ENCODE results near the gene FXYD5.

The FXYD5 gene
- 198 reads per million, percentile 92 among the genes with 10 or more reads in this experiment for total RNA-seq

DNA sequence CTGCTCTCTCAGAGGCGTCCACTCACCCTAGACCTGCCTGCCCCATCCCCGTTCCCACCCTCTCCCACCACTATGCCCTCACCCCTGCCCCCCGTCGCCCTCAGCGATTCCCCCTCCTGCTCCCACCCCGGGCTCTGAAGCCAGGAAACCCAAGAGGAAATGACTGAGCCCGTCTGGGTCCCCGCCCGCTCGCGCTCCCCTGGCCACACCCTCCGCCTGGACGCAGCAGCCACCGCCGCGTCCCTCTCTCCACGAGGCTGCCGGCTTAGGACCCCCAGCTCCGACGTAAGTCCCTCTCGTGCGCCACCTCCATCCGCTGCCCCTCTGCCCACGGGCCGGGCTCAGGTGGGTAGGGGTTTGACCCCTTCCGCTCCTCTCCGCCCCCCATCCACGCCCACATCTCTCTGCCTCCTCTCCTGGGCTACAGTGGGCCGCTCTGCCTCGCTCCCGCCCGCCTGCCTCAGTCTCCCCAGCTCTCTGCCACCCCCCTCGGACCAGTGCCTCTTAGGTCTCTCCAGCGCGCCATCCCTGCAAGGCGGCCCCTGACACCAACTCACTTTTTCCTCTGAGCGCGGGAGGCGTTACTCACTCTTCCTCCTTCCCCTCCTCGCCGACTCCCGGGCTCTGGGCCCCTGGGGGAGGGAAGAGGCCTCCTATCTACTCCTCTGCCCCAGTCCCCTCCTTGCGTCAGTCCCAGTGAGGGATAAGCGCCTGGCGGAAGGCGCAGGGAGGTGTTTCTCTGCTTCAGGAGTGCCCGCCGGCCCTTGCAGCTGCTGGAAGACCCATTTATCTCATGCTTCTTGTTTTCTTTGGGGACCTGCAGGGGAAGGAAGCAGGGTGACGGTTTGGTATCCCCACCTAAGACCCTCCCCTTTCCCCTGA lies at the start of gene FXYD5:
FXYD5 (plus strand) TSS at position 211 of the 882 bp plus-strand sequence. CDS start 816 bp downstream, outside the sequence.
- peak; percentile 60 for DNase-seq

GRCh38 chr19:35105047-35105410 lies 49.5 kb upstream of the FXYD5 start:
- no peak for DNase-seq

DNA sequence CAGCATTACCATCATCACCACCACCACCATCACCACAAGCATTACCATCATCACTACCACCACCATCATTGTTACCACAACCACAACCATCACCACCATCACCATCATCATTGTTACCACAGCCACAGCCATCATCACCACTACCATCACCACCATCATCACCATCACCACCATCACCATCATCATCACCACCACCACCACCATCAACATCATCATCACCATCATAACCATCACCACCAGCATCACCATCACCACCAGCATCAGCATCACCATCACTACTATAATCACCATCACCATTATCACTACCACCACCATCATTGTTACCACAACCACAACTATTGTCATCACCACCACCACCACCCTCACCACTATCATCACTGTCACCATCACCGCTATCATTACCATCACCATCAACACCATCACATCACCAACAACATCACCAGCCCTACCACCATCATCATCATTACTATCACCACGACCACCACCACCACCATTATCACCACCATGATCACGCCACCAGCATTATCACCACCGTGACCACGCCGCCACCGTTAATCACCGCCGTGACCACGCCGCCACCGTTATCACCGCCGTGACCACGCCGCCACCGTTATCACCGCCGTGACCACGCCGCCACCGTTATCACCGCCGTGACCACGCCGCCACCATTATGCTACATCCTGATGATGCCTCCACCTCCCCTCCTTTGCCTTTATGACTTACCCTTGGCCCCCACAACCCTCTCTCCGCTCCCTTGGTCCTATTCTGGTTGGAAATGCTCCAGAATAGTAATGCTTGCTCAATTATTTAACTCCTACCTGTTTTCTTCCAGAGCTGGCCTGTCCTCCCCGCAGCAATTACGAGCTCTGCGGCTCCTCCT lies 48.9 kb upstream of the FXYD5 start:
- no peak for DNase-seq

DNA sequence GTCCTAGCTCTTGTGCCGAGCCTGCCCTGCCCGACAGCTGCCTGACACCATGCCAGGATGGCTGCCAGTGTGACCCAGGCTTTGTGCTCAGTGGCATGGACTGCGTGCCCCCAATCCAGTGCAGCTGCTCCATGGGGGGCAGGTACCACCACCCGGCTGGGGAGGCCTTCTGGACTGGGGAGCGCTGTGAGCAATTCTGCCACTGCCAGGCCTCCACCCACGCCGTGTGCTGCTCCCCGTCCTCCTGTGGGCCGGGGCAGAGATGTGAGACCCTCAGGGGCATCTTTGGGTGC lies 48.3 kb upstream of the FXYD5 start:
- no peak for DNase-seq

GRCh38 chr19:35106898-35107541 lies 47.5 kb upstream of the FXYD5 start:
- DNase-seq = no peak

- no peak for DNase-seq
These were observed 47.0 kb upstream of the FXYD5 start for GRCh38 chr19:35107545-35107944.

DNA sequence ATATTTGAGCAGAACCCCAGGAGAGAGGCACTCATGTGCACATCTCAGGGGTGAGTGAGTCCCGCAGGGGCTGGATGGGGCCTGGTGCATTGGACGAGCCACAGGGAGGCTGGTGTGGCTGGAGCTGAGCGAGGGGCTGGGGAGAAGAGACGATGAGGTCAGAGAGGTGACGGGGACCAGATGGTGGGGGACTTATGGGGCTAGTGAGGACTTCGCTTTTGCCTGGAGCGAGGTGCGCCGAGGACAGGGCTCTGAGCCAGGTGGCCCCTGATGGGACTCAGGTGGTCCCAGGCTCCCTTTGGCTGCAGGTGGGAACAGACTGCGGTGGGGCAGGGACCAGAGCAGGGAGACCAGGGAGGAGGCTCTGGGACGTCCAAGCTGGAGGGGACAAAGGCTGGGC lies 45.8 kb upstream of the FXYD5 start:
- no peak for DNase-seq

DNA sequence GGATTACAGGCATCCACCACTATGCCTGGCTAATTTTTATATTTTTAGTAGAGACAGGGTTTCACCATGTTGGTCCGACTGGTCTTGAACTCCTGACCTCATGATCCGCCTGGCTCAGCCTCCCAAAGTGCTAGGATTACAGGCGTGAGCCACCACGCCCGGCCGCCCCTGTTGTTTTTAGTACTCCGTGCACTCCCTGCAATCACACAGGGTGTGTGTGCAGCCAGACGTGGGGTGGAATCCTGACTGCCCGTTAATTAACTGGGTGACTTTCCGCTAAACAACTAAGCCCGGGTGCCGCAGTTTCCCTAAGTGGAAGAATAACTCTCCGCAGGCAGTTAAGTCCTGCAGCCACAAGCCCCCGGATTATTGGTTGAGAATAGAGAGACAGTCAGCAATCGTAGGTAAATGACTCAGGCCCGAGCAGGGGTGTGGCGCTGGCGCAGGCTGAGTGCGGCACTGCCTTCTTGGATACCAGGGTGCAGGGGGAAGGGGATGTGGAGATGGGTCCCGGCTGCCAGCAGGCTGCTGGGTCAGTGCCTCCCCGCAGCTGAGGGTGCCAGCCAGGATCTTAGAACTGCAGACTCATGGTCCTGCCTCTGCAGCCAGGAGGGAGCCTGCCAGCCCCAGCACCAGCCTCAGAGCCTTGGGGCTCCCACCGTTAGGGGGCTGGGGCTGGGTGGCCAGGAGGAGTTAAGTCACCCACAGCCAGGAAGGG lies 45.0 kb upstream of the FXYD5 start:
- no peak for DNase-seq

GRCh38 chr19:35110974-35111373 lies 43.6 kb upstream of the FXYD5 start:
- DNase-seq = no peak

DNA sequence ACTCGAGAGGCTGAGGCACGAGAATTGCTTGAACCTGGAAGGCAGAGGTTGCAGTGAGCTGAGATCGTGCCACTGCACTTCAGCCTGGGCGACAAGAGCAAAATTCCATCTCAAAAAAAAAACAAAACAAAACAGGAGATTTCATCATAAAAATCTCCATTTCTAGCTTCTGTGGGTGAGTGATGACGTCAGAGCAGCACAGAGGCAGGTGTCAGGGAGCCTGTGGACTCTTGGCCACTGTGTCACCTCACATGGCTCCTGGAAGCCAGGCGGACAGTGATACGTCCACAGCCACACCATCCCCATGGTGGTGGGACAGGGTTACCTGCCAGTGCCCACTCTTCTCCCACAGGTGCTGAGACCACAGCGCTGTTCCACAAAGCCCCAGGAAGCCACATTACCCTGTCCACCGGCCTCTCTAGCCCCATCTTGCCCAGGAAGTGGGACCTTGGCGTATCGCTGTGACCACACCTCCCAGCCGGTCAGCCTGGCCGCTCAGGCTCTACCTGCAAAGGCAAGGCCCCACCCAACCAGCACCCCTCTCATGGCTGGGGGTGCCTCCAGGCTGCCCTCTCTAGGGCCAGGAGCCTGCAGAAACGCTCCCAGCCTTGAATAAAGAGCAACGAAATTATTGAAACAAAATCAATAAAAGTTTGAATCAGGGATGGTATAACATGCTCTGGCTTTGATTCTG lies 41.4 kb upstream of the FXYD5 start:
- no peak for DNase-seq

- DNase-seq = peak; percentile 44
These were observed 40.0 kb upstream of the FXYD5 start for GRCh38 chr19:35114353-35115176.

- no peak for DNase-seq
These were observed 39.2 kb upstream of the FXYD5 start, which contains the start of gene FXYD3 for GRCh38 chr19:35115177-35115951. FXYD3 (plus strand) TSS chr19:35115823; CDS start chr19:35119377, 3,554 bp downstream.

- DNase-seq = no peak
These were observed 38.3 kb upstream of the FXYD5 start for GRCh38 chr19:35116072-35116801.

DNA sequence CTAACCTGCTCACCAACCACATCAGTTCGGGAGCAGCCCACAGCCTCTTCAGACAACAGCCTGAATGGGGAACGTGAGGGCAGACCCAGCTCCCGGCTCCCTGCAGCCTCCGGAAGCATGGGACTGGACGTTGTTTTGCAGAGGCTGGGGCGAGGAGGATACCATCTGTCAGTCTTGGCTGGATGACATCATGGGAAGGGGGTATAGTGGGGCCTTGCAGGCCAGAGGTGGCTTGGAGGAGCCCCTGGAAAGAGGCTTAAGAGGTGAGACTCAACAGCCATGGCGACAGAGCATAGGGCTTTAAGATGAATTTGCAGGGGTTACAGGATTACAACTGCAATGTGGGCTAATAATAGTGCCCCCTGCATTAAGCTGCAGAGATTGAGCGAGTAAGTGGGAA lies 37.4 kb upstream of the FXYD5 start:
- no peak for DNase-seq

GRCh38 chr19:35117799-35118198 lies 36.7 kb upstream of the FXYD5 start:
- no peak for DNase-seq

- no peak for DNase-seq
These were observed 36.1 kb upstream of the FXYD5 start for GRCh38 chr19:35118268-35119020.

DNA sequence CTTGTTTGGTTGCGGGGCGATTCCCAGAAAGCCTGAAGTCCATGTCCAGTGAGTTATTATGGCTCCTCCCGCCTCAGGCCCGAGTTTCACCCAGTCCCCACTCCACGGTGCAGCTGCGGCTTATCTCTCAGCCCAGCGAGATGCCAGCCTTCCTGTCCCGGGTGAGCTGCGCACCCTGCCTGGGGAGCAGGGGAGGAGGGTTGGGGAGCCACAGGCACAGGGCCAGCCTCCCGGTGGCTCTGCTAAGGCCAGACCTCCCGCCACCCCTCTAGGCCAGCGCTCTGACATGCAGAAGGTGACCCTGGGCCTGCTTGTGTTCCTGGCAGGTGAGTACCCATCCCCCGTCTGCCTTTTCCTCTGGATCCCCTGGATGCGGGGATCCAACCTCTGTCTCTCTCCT lies 35.4 kb upstream of the FXYD5 start:
- DNase-seq = no peak

DNA sequence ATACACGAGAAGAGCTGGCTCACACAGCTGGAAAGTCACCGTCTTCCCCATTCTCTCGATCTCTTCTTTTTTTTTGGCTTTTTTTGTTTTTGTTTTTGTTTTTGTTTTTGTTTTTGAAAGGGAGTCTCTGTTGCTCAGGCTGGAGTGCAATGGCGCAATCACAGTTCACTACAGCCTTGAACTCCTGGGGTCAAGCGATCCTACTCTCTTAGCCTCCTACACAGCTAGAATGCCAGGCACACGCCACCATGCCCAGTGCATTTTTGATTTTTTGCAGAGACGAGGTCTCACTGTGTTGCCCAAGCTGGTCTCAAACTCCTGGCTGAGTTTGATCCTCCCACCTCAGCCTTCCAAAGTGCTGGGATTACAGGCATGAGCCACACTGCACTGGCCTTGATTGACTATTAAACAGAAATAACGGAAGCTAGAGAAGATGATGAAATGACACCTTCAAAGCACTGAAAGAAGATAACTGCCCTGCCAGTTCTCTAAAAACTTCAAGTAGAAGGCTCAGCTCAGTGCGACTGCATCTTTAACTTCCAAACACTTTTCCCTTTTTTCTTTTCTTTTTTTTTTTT lies 34.9 kb upstream of the FXYD5 start:
- no peak for DNase-seq

All from effector CD4-positive, alpha-beta T cell (primary cell).